Brain microvascular endothelial cell (primary cell): ENCODE data around the gene USB1.
A peak's percentile ranks its signal among the peaks of the same experiment; 100 is the strongest.

Experiments
- DNase-seq: peaks from one replicate; pipeline ENCODE4 v3.0.0-alpha.2; 2020
- H3K27ac ChIP-seq: fragments of 250-450 bp; sonication (Bioruptor Pico); 2 replicates; pipeline ENCODE4 v1.5.1; 2020; ENCODE audit warnings: mild to moderate bottlenecking, moderate library complexity
- H3K27me3 ChIP-seq: fragments of 250-450 bp; sonication (Bioruptor Pico); replicated peaks from 2 replicates; pipeline ENCODE4 v1.5.1; 2020; ENCODE audit warnings: mild to moderate bottlenecking
- H3K36me3 ChIP-seq: fragments of 250-450 bp; sonication (Bioruptor Pico); replicated peaks from 2 replicates; pipeline ENCODE4 v1.5.1; 2020; ENCODE audit warnings: mild to moderate bottlenecking
- H3K4me3 ChIP-seq: 2 replicates; pipeline ENCODE4 v1.5.1; 2011; ENCODE audit warnings: low read depth, mild to moderate bottlenecking, control low read depth, low read length, moderate library complexity
- in situ Hi-C: cut with HindIII; loops from 2 replicates; pipeline ENCODE4 v1.10.0; 2017; ENCODE audit warnings: low sequenced_read_pairs, low pct_ligation_motif_present
- TF ChIP-seq, protein P1 (sequence below): IDR thresholded peaks from 2 replicates; pipeline ENCODE4 v1.5.1; 2011; ENCODE audit warnings: low read depth, mild to moderate bottlenecking, moderate library complexity, low read length, control low read depth, inconsistent platforms; ENCODE audit errors: missing control alignments

Gene USB1

DNA sequence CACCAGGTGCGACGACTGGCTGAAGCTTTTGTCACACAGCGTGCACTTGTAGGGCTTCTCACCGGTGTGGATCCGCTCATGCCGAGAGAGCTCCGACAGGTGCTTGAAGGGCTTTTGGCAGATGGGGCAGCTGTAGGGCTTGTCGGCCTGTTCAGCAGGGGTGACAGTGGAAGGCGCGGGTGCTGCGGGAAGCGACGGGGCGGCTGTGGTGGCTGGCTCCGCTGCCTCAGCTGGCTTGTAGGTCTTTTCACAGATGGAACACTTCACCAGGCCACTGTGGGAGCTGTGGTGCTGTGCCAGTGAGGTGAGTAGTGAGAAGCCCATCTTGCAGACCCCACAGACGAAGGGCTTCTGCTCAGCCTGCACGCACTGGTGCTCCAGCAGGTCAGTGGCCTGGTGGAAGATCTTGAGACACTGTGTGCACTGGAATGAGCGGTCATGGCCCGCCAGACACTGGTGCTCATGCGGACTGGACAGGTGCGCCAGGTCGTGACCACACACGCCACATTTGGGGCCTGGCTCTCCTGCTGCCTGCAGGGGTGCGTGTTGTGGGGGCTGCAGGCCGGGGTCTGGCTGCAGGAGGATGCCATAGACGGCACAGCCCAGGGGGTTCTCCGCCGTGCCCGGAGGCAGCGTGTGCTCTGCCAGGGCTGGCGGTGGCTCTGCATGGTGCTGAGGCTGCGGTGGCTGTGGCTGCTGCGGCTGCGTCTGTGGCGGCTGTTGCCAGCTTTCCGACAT, 3.5 kb upstream of the USB1 start:
- no peak overlapping the region for H3K27ac ChIP-seq
- TF ChIP-seq, protein P1, sequence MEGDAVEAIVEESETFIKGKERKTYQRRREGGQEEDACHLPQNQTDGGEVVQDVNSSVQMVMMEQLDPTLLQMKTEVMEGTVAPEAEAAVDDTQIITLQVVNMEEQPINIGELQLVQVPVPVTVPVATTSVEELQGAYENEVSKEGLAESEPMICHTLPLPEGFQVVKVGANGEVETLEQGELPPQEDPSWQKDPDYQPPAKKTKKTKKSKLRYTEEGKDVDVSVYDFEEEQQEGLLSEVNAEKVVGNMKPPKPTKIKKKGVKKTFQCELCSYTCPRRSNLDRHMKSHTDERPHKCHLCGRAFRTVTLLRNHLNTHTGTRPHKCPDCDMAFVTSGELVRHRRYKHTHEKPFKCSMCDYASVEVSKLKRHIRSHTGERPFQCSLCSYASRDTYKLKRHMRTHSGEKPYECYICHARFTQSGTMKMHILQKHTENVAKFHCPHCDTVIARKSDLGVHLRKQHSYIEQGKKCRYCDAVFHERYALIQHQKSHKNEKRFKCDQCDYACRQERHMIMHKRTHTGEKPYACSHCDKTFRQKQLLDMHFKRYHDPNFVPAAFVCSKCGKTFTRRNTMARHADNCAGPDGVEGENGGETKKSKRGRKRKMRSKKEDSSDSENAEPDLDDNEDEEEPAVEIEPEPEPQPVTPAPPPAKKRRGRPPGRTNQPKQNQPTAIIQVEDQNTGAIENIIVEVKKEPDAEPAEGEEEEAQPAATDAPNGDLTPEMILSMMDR: no peak
- no peaks in the 10 kb centered on the region for H3K27me3 ChIP-seq
- no peak for DNase-seq
- H3K36me3 ChIP-seq: peaks cover 17% of the 10 kb centered on the region
- in situ Hi-C loops: no loop called here
- no peak overlapping the region for H3K4me3 ChIP-seq

DNA sequence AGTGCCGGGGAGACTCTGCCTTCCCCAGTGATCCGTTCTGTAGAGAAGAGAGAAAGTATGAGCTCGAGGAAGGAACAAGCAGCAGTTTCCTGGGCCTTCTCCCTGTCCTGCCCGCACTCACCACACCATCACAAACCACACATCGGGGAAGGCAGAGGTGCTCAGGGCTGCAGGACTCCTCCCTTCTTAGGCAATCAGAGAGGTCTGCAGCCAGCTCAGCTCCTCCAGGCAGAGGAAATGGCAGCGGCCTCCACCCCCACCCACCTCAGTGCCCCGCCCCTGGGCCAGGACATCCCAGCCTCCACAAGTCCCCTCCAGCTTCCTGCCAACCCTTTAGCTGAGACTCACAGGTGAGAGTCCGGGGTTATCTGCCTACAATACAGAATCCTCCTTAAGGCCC, 2.7 kb upstream of the USB1 start:
- no peak overlapping the region for H3K27ac ChIP-seq
- peaks cover 17% of the 10 kb centered on the region for H3K36me3 ChIP-seq

DNA sequence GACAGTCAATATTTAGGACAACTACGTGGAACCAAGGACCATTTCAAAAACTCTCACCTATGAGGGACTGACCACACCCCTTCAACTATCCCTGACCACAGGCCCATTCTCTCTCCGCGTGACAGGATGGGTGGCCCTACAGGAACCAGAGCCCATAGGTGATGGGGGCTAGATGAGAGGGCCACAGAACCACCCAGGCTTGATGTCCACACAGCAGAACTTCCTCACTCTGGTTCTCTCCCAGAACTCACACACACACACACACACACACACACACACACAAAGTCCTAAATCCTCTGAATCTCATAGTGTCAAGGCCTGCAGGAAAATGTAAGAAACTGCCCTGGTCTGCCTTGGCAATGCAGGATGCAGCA, 2.2 kb upstream of the USB1 start:
- no peak for DNase-seq
- Histone ChIP-seq H3K27me3 (no peaks in the 10 kb centered on the region), H3K27ac (no peak overlapping the region), H3K4me3 (peak overlapping the region; percentile 89), H3K36me3 (peaks cover 17% of the 10 kb centered on the region)
- TF ChIP-seq, protein P1: no peak
- in situ Hi-C loops: no loop called here

More for the DNA sequence above, 2.7 kb upstream of the USB1 start:
- no peak overlapping the region for H3K4me3 ChIP-seq
- TF ChIP-seq, protein P1: no peak
- no peaks in the 10 kb centered on the region for H3K27me3 ChIP-seq
- no peak for DNase-seq
- in situ Hi-C loops: no loop called here

DNA sequence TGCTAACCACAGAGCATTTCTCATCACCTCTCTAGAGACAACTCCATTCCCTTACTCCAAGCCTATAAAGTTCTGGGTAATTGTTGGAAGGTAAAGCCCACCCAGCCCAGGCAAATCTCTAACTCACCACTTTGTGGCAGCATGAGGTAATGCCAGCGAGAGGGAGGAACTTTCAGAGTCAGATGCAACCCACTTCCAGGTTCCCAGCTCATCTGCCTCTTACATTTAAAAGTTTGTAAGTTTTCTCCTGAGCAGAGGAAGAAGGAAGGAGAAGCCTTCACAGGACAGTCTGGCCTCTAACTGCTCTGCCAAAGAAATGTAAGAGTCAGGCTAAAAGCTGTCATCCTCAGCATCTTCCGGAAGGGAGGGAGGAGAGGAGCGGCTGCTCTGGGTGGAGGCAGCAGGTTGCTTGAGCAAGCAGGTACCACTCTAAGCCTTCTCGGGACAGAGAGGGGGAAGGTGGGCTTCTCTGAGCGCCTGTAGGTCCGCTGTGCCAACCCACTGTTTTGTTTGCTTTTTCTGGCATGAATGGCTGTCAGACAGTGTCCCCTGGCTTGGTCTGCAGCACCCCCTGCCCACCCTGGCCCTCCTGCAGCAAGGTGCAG, 1.7 kb upstream of the USB1 start:
- Histone ChIP-seq H3K27me3 (no peaks in the 10 kb centered on the region), H3K27ac (no peak overlapping the region), H3K36me3 (peaks cover 16% of the 10 kb centered on the region), H3K4me3 (peak overlapping the region; percentile 89)
- in situ Hi-C loops: no loop called here
- no peak for DNase-seq
- TF ChIP-seq, protein P1: peak; percentile 27

DNA sequence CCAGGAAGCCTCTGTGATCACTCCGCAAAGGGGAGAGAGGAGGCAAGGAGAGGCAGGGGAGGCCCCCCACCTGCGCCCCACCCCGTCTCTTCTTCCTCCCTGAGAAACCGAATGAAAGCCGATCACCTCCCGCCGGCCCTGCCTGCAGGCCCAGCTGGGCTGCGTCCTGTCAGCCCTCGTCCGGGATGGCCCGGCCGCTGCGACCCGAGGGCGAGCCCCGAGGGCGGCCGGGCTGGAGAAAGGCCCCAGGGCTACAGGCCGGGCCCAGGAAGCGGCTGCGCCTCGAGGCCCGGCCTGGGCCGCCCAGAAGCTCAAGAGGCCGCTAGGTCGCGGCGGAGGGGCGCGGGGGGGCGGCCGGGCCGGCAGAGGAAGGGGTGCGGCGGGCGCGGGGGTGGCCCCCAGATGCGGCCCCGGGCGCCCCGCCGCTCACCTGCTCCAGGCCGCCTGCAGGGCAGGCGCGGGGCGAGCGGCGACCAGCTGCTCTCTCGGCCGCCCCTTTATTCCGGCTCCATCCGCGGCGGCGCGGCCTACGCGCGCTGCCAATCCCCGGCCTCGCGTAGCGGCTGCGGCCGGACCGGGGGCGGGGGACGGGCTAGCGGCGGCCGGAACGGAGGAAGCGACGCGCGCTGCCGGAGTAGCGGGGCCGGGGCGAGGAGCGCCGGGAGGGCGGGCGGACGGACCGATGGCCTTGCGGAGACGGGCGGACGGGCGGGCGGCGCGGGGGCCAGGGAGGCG, 1.1 kb upstream of the USB1 start, which contains the start of gene ZNF319:
Gene ZNF319, minus strand, starts transcription at position 702 of the 735 bp plus-strand sequence. CDS start 2,407 bp downstream, outside the sequence.
- peak within 1 kb of the TSS; percentile 44 for H3K27ac ChIP-seq
- H3K27me3 ChIP-seq: no peaks in the 10 kb centered on the region
- TF ChIP-seq, protein P1: no peak
- no peak for DNase-seq
- in situ Hi-C loops: no loop called here
- peaks cover 19% of the 10 kb centered on the region for H3K36me3 ChIP-seq
- peak within 1 kb of the TSS; percentile 89 for H3K4me3 ChIP-seq
